M059J (cell line): Measurements from ENCODE around the gene CXCR5. TPM values are rescaled to one million over a fixed set of nuclear protein-coding genes. Genes with fewer than 3 reads are reported as not detected.

Experiments
- DNase-seq: peaks from one replicate; pipeline ENCODE4 v3.0.0-alpha.2; 2012; ENCODE audit warnings: low read depth
- total RNA-seq: library from RNA; depleted of rRNA; stranded (reverse); fragments of >200 nt; shearing (Covaris generic); gene quantifications from 2 replicates; pipeline ENCODE4 v1.2.3, GENCODE V29; 2014; rRNA removed

The CXCR5 gene
- total RNA-seq, 1 experiment from 2014 or later, result not detected

DNA sequence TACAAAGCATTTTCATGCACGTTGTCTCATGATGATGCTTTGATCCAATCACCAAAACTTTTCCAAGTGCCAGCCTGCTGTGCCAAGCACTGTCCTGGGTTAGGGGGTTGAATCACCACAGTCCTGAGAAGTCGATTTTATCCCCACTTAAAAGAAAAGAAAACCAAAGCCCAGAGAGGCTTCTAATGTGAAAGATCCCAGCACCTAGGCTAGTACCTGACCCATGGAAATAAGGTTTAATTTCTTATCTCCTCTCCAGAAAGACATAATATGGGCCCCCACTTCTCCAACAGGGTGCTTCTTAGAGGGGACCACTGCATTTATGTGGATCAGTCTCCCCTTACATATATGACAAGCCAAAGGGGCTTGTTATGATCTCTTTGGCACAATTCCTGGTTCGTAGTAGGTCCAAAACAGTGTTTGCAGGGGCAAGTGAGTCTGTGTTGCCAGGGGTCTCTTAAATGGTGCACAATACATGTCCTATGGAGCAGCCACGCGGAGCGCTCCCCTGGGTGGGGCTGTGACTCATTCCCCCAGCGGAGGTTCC is 43.9 kb downstream of the CXCR5 start:
- peak; percentile 35 for DNase-seq

DNA sequence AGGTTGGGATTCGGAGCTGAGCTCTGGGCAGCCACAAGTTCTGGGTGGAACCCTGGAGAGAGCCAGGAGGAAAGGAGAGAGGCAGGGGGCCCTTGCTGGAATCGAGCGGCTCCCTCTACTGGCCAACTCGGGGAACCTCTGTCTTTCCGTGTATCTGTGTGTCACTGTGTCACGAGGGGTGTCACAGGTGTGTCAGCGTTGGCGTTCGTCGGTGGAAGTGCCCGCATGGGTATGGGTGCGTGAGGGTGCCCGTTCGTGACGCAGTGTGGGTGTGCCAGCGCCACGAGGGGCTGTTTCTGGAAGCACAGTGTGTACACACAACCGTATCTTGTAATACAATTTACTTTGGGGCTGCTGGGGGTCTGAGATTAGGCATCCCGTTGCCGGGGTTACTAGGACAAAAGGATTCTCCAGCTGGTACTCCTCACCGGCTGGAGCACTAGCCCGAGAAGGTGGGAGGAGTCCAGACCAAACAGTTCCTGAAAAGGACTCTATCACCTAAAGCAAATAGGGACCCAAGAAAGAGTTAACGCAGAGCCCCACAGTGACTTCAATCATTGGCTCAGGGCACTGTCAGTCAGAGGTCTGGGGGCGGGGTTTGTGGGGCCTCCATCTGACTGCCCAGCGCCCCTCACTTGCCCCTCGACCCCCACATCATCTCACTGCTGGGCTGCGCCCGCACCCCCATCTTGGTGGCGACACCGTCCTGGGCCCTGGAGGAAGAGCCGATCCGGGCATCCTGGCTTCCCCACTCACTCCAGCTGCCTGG is 44.6 kb downstream of the CXCR5 start:
- DNase-seq, result peak; percentile 94

GRCh38 chr11:118928870-118929500 is 45.3 kb downstream of the CXCR5 start:
- peak; percentile 72 for DNase-seq

DNA sequence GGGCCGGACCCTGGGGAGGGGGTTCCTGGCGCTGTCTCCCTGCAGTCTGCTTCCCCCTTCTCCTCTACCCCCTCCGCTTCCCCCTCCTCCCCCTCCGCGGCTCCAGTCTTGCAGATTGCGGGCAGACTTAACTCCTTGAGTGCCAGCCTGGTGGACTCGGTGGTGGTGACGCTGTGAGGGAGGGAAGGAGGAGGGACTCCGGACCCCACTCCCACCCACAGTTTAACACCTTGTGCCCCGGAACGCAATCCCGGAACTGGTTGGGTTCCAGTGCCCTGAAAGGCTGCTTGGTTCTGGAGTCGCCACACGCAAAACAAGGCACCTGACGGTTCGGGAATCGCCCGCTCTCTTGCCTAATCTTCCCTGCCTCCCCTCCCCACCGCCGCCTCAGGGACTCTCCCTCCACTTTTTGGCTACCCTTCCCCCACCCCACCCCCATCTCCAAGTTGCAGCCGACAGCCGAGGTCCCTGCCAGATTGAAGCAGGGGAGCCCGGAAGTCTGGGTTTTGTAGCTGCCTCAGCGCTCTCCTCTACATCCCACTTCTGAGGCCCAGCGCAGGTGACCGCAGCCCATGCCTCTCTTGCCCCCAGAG is 45.9 kb downstream of the CXCR5 start:
- DNase-seq, result peak; percentile 87

GRCh38 chr11:118930094-118930712 is 46.5 kb downstream of the CXCR5 start:
- peak; percentile 80 for DNase-seq

DNA sequence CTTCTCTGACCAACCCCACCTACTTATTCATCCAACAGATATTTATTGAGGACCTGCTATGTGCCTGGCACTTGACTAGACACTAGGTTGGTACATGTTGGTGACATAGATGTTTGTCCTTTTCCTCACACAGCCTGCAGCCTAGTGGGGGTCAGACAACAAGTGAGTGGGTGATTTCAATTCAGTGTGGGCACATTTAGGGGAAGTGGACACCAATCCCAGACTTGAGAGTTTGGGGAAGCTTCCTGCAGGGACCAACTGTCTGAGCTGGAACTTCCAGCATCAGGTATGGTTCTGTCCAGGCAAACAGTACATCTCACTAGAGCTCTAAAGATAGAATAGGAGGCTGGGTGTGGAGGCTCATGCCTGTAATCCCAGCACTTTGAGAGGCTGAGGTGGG is 47.9 kb downstream of the CXCR5 start:
- DNase-seq, result no peak

DNA sequence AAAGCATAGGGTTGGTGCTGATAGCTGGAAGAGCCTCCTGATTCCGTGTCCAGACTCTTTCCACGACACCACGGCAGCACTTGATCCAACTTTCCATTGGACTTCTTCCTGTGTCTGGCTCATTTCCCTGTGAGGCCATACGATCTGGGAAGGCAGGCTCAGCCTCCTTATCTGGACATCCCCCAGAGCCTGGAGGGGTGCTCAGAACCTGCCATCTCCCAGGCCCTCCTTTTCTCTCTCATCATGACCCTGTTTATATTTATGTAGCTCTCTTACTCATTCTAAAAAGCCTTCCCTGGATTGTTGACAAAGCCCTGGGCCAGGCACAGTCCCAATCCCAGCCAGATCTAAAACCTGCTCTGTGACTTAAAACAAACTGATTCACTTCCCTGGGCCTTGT is 49.8 kb downstream of the CXCR5 start:
- DNase-seq, result peak; percentile 34

GRCh38 chr11:118935376-118935775 is 51.7 kb downstream of the CXCR5 start:
- no peak for DNase-seq

GRCh38 chr11:118938491-118939403 is 55.1 kb downstream of the CXCR5 start:
- peak; percentile 95 for DNase-seq

GRCh38 chr11:118939404-118939915 is 55.8 kb downstream of the CXCR5 start:
- no peak for DNase-seq

DNA sequence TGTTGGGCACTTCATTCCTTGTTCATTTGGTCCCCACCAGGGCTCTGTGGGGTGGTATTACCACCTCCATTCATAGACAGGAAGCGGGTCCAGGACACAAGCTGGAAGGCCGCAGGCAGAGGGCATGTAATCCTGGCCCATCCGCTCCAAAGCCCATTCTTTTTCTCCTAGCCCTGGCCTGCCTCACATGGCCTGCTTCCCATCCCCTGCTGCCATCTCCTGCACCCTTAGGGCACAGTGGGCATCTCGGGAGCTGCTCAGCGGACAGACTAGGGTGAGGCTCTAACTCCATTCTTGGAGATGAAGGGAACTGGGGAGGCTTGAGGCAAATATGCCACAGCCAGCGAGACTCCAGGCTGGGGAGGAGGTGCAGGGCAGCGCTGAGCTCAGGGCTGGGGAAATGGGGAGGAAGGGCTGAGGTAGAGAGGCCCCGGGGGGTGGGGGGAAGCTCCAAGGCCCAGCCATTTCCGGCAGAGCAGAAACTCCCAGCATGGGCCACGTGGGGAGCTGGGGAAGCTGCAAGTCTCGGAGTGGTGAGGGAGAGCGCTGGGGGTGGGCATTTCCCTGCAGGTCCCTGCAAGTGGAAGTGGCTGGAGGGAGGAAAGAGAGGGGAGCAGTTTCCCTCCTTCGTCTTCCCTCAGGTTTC is 56.4 kb downstream of the CXCR5 start:
- DNase-seq, result no peak

DNA sequence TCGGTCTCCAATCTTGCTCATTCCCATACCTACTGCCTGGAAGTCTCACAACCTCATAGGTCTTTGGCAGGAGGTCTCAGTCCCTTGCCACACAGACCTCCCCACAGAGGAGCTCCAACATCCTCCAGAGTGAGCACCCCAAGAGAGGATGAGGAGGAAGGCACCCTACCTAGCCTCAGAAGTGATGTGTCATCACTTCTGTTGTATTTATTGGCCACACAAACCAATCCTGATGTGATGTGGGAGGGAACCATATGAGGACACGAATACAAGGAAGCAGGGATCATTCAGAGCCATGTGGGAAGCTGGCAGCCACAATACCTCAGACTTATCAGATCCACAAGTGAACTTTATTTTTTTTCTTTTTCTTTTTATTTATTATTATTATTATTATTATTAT is 63.4 kb downstream of the CXCR5 start:
- no peak for DNase-seq

Other genes with a start within 250 kb of the CXCR5 start
- not detected in 2 replicates for gene TREH, start 204.2 kb upstream of the CXCR5 start, total RNA-seq
- 42.2 and 70.8 TPM in 2 replicates for gene DDX6, start 92.7 kb upstream of the CXCR5 start, total RNA-seq
- gene BCL9L, start 42.0 kb downstream of the CXCR5 start, total RNA-seq, result 15.9 and 27.4 TPM in 2 replicates
- not detected in 2 replicates for gene UPK2, start 72.4 kb downstream of the CXCR5 start, total RNA-seq
- gene FOXR1, start 87.9 kb downstream of the CXCR5 start, total RNA-seq, result not detected in 2 replicates
- 12.8 and 16.3 TPM in 2 replicates for gene CENATAC, start 114.2 kb downstream of the CXCR5 start, total RNA-seq
- 1,736 and 1,882 TPM in 2 replicates for gene RPS25, start 134.5 kb downstream of the CXCR5 start, total RNA-seq
- 114 and 143 TPM in 2 replicates for gene TRAPPC4, start 134.9 kb downstream of the CXCR5 start, total RNA-seq
- 26.5 and 29.5 TPM in 2 replicates for gene SLC37A4, start 147.0 kb downstream of the CXCR5 start, total RNA-seq
- gene HYOU1, start 173.3 kb downstream of the CXCR5 start, total RNA-seq, result 152 and 234 TPM in 2 replicates
- 18.9 and 20.9 TPM in 2 replicates for gene VPS11, start 183.9 kb downstream of the CXCR5 start, total RNA-seq
- 17.2 and 18.5 TPM in 2 replicates for gene HMBS, start 201.0 kb downstream of the CXCR5 start, total RNA-seq
- gene DPAGT1, start 218.0 kb downstream of the CXCR5 start, total RNA-seq, result 42.1 and 50.9 TPM in 2 replicates
- 7.1 and 10.3 TPM in 2 replicates for gene C2CD2L, start 223.5 kb downstream of the CXCR5 start, total RNA-seq
- gene HINFP, start 237.7 kb downstream of the CXCR5 start, total RNA-seq, result 10.8 and 20.1 TPM in 2 replicates